RWPE2 (cell line): ENCODE data around the gene RNF17.
"Not testable (repeated sequence)": the region's sequence is repeated elsewhere in the genome, so short reads cannot be mapped to it uniquely, and the experiment has no call there.

ENCODE experiments used
- ATAC-seq: fragments of 200-7000 bp; cut with Tn5 transposase; 3 replicates; pipeline ENCODE4 v1.9.1; 2021; ENCODE audit warnings: low read depth
- DNase-seq: peaks from one replicate; pipeline ENCODE4 v3.0.0-alpha.2; 2020; ENCODE audit warnings: low spot score
- H3K27ac ChIP-seq: fragments of 450-650 bp; 2 replicates; pipeline ENCODE4 v1.5.1; 2017; ENCODE audit warnings: mild to moderate bottlenecking; ENCODE audit not compliant: poor library complexity, severe bottlenecking
- H3K27me3 ChIP-seq: fragments of 250-450 bp; sonication (Bioruptor Pico); 2 replicates; pipeline ENCODE4 v1.5.1; 2021; ENCODE audit warnings: mild to moderate bottlenecking, moderate library complexity; ENCODE audit not compliant: insufficient read depth, poor library complexity, severe bottlenecking
- H3K36me3 ChIP-seq: fragments of 250-450 bp; sonication (Bioruptor Pico); 2 replicates; pipeline ENCODE4 v1.5.1; 2020; ENCODE audit warnings: low read depth, mild to moderate bottlenecking, moderate library complexity
- H3K4me1 ChIP-seq: fragments of 250-450 bp; sonication (Bioruptor Pico); 2 replicates; pipeline ENCODE4 v1.5.1; 2021; ENCODE audit warnings: mild to moderate bottlenecking, moderate library complexity; ENCODE audit not compliant: insufficient read depth, poor library complexity, severe bottlenecking
- H3K4me3 ChIP-seq: fragments of 250-450 bp; sonication (Bioruptor Pico); 2 replicates; pipeline ENCODE4 v1.5.1; 2021; ENCODE audit warnings: mild to moderate bottlenecking, moderate library complexity; ENCODE audit not compliant: severe bottlenecking
- H3K9me3 ChIP-seq: fragments of 250-450 bp; sonication (Bioruptor Pico); 2 replicates; pipeline ENCODE4 v1.5.1; 2021; ENCODE audit warnings: mild to moderate bottlenecking, moderate library complexity; ENCODE audit not compliant: severe bottlenecking
- TF ChIP-seq, protein P1 (sequence below): fragments of 450-650 bp; IDR thresholded peaks from one replicate; pipeline ENCODE4 v1.5.1; 2017; ENCODE audit warnings: mild to moderate bottlenecking, moderate library complexity; ENCODE audit not compliant: poor library complexity, severe bottlenecking

RNF17 gene

GRCh38 chr13:24727731-24728601 lies 36.0 kb upstream of the RNF17 start:
- H3K36me3 ChIP-seq: no peaks in the 10 kb centered on the region
- H3K4me3 ChIP-seq: no peak overlapping the region
- no peak for DNase-seq
- no peak overlapping the region for H3K27ac ChIP-seq
- H3K4me1 ChIP-seq: no peaks in the 10 kb centered on the region
- no peaks in the 10 kb centered on the region for H3K9me3 ChIP-seq
- no peaks in the 10 kb centered on the region for H3K27me3 ChIP-seq
- TF ChIP-seq, protein P1, sequence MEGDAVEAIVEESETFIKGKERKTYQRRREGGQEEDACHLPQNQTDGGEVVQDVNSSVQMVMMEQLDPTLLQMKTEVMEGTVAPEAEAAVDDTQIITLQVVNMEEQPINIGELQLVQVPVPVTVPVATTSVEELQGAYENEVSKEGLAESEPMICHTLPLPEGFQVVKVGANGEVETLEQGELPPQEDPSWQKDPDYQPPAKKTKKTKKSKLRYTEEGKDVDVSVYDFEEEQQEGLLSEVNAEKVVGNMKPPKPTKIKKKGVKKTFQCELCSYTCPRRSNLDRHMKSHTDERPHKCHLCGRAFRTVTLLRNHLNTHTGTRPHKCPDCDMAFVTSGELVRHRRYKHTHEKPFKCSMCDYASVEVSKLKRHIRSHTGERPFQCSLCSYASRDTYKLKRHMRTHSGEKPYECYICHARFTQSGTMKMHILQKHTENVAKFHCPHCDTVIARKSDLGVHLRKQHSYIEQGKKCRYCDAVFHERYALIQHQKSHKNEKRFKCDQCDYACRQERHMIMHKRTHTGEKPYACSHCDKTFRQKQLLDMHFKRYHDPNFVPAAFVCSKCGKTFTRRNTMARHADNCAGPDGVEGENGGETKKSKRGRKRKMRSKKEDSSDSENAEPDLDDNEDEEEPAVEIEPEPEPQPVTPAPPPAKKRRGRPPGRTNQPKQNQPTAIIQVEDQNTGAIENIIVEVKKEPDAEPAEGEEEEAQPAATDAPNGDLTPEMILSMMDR: peak; percentile 81
- ATAC-seq: peak; percentile 94

- H3K9me3 ChIP-seq, H3K4me3 ChIP-seq, DNase-seq, H3K4me1 ChIP-seq, ATAC-seq, H3K27ac ChIP-seq, H3K36me3 ChIP-seq, H3K27me3 ChIP-seq: not testable (repeated sequence)
These were observed 32.9 kb upstream of the RNF17 start for GRCh38 chr13:24730873-24731567.

- Histone ChIP-seq H3K4me1 (no peaks in the 10 kb centered on the region), H3K36me3 (no peaks in the 10 kb centered on the region), H3K27ac (no peak overlapping the region), H3K9me3 (no peaks in the 10 kb centered on the region), H3K27me3 (no peaks in the 10 kb centered on the region), H3K4me3 (no peak overlapping the region)
- ATAC-seq (no peak), DNase-seq (no peak)
- TF ChIP-seq, protein P1: no peak
These were observed 29.0 kb upstream of the RNF17 start for GRCh38 chr13:24734950-24735349.

DNA sequence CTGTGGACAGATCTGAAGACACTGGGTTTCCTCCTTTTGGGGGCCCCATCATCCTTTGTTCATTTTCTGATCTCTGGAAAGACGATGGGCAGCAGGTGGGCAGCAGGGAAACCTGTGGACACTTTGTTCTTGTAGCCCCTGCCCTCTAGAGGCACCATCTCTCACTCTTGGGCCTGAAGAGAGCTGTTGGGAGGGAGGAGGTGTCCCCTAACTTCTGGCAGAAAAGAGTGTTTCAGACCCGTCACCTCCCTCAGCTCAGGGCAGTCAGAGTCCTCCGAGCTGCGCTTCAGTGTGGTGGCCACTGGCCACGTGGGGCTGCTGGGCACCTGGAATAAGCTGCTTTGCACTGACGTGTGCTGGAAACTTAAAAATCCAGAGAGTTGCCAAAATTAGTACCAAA lies 26.9 kb upstream of the RNF17 start:
- no peak overlapping the region for H3K4me3 ChIP-seq
- no peak overlapping the region for H3K27ac ChIP-seq
- TF ChIP-seq, protein P1: no peak
- H3K9me3 ChIP-seq: no peaks in the 10 kb centered on the region
- no peaks in the 10 kb centered on the region for H3K36me3 ChIP-seq
- no peaks in the 10 kb centered on the region for H3K27me3 ChIP-seq
- H3K4me1 ChIP-seq: no peaks in the 10 kb centered on the region
- DNase-seq (no peak), ATAC-seq (no peak)

GRCh38 chr13:24738366-24738847 lies 25.6 kb upstream of the RNF17 start:
- no peak overlapping the region for H3K27ac ChIP-seq
- ATAC-seq (no peak), DNase-seq (no peak)
- TF ChIP-seq, protein P1: no peak
- H3K27me3 ChIP-seq: no peaks in the 10 kb centered on the region
- H3K4me1 ChIP-seq: no peaks in the 10 kb centered on the region
- H3K4me3 ChIP-seq: no peak overlapping the region
- no peaks in the 10 kb centered on the region for H3K36me3 ChIP-seq
- H3K9me3 ChIP-seq: no peaks in the 10 kb centered on the region
